HG03196 (cell line): ENCODE measurements around the gene EIF4G3.
"Not testable (repeated sequence)": the region's sequence is repeated elsewhere in the genome, so short reads cannot be mapped to it uniquely, and the experiment has no call there.

ENCODE experiments used
- ATAC-seq: cut with Tn5 transposase; IDR thresholded peaks from one replicate; pipeline ENCODE4 v1.9.1; 2021; ENCODE audit not compliant: unreplicated experiment

Gene EIF4G3

DNA sequence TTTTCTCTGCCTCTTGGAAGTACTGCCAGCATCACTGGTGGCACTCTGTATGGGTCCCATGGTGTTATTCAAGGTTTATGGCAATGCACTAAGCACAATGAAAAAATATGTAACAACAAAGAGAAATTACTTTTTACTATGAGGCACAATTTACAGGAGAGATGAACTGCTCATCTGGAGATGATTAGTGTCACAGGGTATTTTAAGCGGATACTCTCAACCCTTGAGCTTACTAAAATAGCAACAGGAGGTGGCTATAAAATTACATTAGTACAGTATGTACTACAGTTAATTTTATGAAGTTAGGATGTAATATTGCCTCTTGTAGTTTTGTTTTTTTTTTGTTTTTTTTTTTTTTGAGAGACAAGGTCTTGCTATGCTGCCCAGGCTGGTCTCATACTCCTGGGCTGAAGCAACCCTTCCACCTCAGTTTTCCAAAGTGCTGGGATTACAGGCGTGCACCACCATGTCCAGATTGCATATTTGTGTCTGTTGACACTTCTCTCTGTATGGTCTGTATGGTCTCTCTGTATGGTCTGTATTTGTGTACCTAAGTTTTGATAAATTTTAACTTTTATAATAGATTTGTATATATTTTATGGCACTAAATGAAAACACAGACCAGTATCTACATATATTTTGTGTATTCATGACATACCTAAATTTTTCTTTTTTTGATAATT lies 214.0 kb downstream of the EIF4G3 start:
- no peak for ATAC-seq

DNA sequence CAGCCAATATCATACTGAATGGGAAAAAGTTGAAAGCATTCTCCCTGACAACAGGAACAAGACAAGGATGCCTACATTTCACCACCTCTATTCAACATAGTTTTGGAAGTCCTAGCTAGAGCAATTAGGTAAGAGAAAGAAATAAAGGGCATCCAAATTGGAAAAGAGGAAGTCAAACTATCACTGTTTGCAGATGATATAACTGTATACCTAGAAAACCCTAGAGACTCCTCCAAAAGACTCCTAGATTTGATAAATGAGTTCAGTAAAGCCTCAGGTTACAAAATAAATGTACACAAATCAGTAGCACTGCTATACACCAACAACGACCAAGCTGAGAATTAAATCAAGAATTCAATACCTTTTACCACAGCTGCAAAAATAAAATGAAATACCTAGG lies 218.3 kb downstream of the EIF4G3 start:
- ATAC-seq = no peak

- ATAC-seq = no peak
These were observed 220.4 kb downstream of the EIF4G3 start for GRCh38 chr1:20956272-20956671.

DNA sequence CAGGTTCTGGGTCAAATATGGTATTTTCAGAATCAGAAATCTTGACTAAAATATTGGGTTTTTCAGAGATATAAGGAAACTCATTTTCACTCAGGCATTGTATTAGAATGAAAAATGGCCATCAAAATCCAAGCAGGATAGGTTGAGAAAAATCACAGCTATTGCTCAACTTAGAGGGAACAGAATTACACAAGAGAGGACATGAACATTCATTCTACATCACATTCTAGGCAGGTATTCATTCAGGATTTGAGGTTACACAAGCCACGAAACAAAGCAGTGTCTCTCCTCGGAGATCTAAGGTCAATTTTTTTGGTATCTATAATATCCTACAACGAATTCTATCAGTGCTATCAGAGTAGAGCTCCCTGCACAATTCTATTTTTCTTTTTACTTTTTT lies 226.0 kb downstream of the EIF4G3 start:
- no peak for ATAC-seq

- ATAC-seq = no peak
These were observed 226.7 kb downstream of the EIF4G3 start for GRCh38 chr1:20949871-20950590.

- no peak for ATAC-seq
These were observed 228.6 kb downstream of the EIF4G3 start for GRCh38 chr1:20948101-20948500.

- ATAC-seq = no peak
These were observed 229.3 kb downstream of the EIF4G3 start for GRCh38 chr1:20947409-20947808.

DNA sequence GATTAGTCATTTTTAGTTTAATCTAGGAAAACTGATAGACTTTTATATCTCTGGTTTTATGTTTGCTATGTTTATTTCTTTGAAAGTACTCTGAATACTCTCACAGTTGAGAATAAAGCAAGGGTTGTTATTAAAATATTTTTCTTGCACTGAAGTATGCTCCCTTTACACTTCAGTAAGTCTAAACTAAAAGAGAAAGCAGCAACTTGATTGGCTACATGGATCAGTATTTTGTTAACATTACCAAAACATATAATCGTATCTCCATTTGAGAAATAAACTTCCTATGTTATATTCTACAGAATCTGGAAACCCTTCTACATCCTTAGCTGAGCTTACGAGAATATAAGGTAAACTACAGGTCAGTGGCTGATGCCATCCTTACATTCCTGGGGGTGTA lies 240.1 kb downstream of the EIF4G3 start:
- no peak for ATAC-seq

DNA sequence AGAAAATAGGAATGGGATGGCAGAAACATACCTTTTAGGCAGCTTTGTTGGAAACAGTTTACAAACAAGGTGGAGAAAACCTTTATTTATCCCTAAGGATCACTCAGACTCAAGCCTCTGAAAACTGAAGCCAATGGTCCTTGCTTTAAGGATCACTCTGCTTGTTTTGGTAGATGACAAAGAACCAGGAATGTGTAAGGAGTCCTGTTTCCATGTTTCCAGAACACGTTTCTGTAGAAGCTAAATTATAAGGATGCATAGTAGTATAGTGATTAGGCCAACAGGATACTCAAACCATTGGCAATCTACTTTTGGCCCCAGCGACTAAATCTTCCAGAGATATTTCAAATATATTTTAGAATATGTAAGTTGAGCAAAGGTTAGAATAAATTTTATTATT lies 240.5 kb downstream of the EIF4G3 start:
- ATAC-seq = no peak

DNA sequence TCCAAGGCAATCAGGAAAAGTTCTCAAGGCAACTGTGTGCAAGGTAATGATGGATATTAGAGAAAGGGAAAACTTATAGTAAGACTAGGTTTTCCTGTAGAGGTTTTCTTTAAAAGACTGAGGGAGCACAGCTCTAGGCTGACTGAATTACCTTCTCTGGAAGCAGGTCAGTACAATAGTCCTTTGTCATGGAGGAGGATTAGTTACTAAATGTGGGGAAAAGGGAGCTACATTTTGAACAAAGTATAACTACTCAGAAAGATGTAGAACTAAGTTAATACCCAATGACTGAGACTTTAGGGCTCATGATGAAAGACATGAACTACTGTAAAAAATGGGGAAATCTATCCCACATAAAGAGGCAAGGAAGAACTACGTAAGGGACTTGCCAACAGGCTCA lies 241.0 kb downstream of the EIF4G3 start:
- no peak for ATAC-seq

DNA sequence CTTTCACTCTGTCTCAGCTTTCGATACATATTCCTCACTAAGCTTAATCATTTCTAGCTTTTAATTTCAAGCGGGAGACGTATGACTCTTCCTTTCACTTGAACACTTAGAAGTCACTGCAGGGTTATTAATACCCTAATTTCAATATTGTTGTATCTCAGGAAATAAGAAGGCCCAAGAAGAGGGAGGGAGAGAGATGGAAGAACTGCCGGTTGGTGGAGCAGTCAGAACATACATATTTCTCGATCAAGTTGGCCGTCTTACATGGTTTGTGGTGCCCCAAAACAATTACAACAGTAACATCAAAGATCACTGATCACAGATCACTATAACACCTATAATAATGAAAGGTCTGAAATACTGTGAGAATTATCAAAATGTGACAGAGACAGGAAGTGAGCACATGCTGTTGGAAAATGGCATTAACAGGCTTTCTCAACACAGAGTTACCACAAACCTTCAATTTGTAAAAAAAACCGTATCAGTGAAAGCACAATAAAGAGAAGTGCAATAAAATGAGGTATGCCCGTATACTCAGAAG lies 244.2 kb downstream of the EIF4G3 start:
- ATAC-seq = no peak

DNA sequence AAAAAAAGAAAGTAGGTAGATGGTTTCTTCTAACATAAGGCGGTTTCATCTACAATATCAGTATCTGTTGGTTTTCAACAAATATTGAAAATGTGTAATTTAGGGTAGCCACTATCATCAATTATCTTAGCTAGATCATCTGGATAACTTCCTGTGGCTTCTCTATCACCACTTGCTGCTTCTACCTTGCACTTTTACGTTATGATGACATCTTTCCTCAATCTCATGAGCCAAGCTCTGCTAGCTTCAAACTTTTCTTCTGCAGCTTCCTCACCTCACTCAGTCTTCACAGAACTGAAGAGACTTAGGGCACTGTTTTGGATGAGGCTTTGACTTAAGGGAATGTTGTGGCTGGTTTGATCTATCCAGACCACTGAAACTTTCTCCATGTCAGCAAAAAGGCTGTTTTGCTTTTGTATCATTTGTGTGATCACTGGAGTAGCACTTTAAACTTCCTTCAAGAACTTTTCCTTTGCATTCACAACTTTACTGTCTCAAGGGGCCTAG lies 244.7 kb downstream of the EIF4G3 start:
- ATAC-seq = no peak

GRCh38 chr1:20930427-20930826 lies 246.3 kb downstream of the EIF4G3 start:
- no peak for ATAC-seq

- no peak for ATAC-seq
These were observed 248.6 kb downstream of the EIF4G3 start for GRCh38 chr1:20928146-20928545.

DNA sequence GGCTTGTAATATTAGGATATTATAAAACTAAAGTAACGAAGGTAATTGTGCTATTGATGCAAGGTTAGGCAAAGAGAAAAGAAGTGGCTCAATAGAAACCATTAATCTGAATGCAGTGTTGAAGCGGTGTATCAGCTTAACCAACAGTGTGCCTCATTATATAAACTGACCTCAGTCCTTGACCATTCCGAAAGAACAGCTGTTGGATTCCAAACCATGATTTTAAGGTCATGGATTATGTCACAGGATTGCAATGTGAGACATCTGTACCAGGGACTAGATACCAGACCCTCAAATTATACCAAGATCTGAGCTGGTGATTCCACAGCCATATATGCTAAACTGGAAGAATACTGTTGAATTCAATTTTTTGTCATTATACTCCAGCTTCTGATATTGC lies 255.4 kb downstream of the EIF4G3 start:
- ATAC-seq = no peak

DNA sequence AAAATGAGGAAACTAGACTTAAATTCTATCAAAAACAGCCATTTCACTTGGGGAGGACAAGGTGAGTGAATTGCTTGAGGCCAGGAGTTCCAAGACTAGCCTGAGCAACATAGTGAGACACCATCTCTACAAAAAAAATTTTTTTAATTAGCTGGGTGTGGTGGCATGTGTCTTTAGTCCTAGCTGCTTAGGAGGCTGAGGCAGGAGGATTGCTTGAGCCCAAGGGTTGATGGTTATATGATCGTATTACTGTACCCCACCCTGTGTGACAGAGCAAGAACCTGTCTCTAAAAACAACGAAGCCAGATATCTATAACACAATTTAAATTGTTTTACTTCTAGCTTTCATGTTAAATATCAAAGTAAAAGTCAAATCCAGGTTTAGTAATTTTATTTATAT lies 263.5 kb downstream of the EIF4G3 start:
- ATAC-seq = no peak

GRCh38 chr1:20907526-20907925 lies 269.2 kb downstream of the EIF4G3 start:
- not testable (repeated sequence) for ATAC-seq

DNA sequence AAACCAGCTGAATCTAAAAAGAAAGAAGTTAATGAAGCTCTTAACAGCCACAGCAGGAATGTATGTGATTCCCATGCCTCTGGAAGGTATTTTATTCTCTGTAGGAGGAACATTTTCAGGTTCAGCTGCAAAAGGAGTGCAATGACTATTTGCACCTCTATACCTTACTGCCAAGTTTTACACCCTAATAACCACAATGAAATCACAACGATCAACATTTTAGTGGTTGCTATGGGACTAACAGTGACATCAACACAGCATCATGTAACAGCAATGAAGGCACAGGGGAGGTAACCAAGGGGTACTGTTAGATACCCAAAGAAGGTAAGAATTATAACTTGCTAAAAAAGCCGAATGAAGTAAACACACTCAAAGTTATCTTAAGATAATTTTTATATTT lies 273.3 kb downstream of the EIF4G3 start:
- ATAC-seq = no peak

GRCh38 chr1:20900056-20900455 lies 276.6 kb downstream of the EIF4G3 start:
- ATAC-seq = no peak

GRCh38 chr1:20899154-20899972 lies 277.3 kb downstream of the EIF4G3 start:
- no peak for ATAC-seq

DNA sequence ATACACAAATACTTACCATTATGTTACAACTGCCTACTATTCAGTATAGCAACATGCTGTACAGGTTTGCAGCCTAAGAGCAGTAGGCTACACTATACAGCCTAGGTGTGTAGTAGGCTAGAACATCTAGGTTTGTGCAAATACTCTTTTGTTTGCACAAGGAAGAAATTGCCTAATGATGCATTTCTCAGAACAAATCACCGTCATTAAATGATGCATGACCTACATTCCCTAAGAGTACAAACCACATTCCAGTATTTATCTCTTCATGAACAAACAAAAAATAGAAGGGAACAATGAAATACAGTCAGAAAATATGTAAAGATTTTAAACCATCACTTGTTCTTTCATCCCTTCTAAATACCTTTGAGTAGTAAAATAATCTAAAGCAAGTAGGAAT lies 279.9 kb downstream of the EIF4G3 start:
- ATAC-seq = no peak
